Vagina (tissue), 2 donors: ENCODE measurements around the gene PDLIM4.

Source experiments
- CTCF ChIP-seq, 3 experiments: fragments of 450-650 bp in 2 of 3; fragments of 200-600 bp in 1 of 3; sonication (generic) in 1 of 3; IDR thresholded peaks; one replicate each; pipeline ENCODE4 v1.5.1; 2017 to 2019; ENCODE audit warnings: antibody characterized with exemption in 3 of 3, mild to moderate bottlenecking in 2 of 3, moderate library complexity in 2 of 3
- POLR2A ChIP-seq, 2 donors: fragments of 450-650 bp; IDR thresholded peaks; one replicate each; pipeline ENCODE4 v1.6.1; 2017; ENCODE audit warnings: antibody characterized with exemption in 2 of 2, mild to moderate bottlenecking in 2 of 2, moderate library complexity in 2 of 2

- TF ChIP-seq CTCF (IDR thresholded peaks at IDR 0.05) (no peak), POLR2A (IDR thresholded peaks at IDR 0.05) (no peak)
Measured at GRCh38 chr5:132225165-132226032, 32.1 kb upstream of the PDLIM4 start.
